Measurements from ENCODE around the gene ANKRD63.

The ANKRD63 gene

GRCh38 chr15:40240619-40241221 lies 42.1 kb downstream of the ANKRD63 start:
- no peak for DNase-seq

GRCh38 chr15:40239693-40240618 lies 42.9 kb downstream of the ANKRD63 start:
- DNase-seq = no peak

GRCh38 chr15:40239404-40239692 lies 43.5 kb downstream of the ANKRD63 start:
- DNase-seq = no peak

GRCh38 chr15:40238532-40239403 lies 44.1 kb downstream of the ANKRD63 start, which contains the start of gene PAK6:
Gene PAK6 (plus strand): TSS chr15:40239063. CDS start chr15:40264786, 25,723 bp downstream.
- DNase-seq = peak; percentile 64

- DNase-seq = no peak
Measured at GRCh38 chr15:40235201-40235885, 47.5 kb downstream of the ANKRD63 start.

GRCh38 chr15:40234783-40235182 lies 48.1 kb downstream of the ANKRD63 start:
- no peak for DNase-seq

- no peak for DNase-seq
Measured at GRCh38 chr15:40233727-40234577, 48.9 kb downstream of the ANKRD63 start.

GRCh38 chr15:40232625-40233070 lies 50.2 kb downstream of the ANKRD63 start:
- no peak for DNase-seq

All from COR-L47 (cell line).